LoVo (cell line): ENCODE results near the gene PGAP2.
"Not testable (repeated sequence)": the region's sequence is repeated elsewhere in the genome, so short reads cannot be mapped to it uniquely, and the experiment has no call there.

Source experiments
- DNase-seq: peaks from one replicate; pipeline ENCODE4 v3.0.0-alpha.2; 2016; ENCODE audit warnings: low spot score

The PGAP2 gene

GRCh38 chr11:3855808-3856491 lies 47.6 kb downstream of the PGAP2 start:
- peak; percentile 27 for DNase-seq

- no peak for DNase-seq
Measured at GRCh38 chr11:3856856-3857553, 48.6 kb downstream of the PGAP2 start.

GRCh38 chr11:3857628-3858027 lies 49.3 kb downstream of the PGAP2 start:
- DNase-seq: no peak

DNA sequence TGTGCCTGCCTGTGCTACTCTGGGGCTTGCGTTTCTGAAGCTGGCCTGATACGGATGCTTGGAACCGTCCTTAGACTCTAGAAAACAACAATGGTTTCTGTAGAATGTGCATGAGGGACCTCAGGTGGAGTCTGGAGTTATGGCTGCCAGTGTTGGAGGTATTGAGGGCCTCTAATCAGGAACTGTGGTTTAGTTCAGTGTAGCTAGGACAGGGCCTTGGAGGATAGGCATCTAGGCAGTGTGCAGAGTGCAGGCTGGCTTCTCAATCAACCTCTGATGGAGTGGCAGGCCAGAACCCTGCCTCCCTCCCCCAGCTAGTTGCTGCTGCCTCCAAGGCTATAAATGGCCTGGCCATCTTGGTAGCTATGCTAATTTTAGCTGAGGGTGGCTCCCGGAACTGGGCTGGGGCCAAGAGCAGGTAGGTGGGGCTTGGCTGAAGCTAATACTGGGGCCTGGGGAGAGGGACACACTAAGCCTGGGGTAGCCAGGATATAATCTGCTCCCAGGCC lies 51.1 kb downstream of the PGAP2 start:
- DNase-seq: no peak

DNA sequence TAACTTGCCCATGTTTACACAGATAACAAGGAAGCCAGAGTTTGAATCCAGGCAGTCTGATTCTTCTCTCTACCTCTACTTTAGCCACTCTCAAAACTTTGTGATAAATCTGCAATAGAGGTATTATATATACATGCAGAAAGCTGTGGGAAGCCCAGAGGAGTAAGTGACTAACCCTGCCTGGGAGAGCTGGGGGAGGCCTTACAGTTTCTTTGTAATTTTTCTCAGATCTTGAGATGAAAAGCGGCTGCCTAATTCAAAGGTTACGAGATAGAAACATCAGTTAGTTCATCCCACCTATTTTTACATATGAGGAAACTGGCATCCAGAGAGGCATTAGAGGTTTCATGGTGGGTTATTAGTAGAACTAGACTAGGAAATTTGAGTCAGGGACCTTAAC lies 52.0 kb downstream of the PGAP2 start:
- no peak for DNase-seq

DNA sequence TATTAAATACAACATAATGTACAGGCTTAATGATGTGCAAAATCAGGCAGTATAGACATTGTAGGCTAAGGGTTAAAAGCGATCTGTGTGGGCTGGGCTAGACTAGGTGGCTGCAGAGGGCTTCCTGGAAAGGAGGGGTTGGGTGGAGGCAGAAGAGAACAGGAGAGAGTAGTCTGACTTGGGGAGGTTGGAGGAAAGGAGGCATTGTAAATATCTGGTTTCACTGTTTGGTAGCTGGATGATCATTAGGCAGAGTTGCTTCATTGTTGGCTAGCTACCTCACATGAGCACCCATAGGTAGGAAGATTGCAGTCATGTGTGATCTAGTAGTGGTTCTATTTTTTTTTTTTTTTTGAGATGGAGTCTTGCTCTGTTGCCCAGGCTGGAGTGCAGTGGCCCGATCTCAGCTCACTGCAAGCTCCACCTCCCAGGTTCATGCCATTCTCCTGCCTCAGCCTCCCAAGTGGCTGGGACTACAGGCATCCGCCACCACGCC lies 52.6 kb downstream of the PGAP2 start:
- not testable (repeated sequence) for DNase-seq

DNA sequence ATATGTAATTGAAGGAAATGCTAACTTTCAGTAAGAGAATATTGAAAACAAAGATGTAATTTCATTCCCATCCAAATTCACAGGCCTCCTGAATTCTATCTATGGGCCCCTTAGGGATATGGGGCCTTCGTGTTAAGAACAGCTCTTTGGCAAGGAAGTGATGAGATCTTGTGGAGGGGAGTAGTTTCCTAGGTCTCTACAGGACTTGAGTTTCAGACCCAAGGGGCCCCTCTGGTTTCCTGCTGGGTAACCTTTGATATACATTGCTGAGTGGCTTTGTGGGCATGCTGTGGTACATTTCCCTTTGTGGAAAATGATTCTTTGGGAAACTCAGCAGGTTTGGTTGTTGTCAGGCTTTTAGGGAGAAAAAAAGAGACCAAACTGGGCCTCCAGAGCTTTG lies 53.3 kb downstream of the PGAP2 start:
- no peak for DNase-seq

- DNase-seq: no peak
Measured at GRCh38 chr11:3865388-3866193, 57.2 kb downstream of the PGAP2 start.

DNA sequence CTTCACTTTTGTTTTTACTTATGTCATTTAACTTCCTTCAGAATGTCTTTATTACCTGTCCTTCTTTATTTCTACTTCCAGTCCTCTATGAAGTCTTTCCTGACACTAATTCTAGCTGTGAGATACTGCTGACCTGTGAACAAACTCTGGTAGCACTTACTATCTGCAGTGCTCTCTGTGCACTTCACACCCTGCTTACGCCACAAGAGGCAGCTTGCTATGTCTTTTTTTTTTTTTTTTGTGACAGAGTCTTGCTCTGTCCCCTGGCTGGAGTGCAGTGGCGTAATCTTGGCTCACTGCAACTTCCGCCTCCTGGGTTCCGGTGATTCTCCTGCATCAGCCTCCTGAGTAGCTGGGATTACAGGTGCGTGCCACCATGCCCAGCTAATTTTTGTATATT lies 57.8 kb downstream of the PGAP2 start:
- no peak for DNase-seq

DNA sequence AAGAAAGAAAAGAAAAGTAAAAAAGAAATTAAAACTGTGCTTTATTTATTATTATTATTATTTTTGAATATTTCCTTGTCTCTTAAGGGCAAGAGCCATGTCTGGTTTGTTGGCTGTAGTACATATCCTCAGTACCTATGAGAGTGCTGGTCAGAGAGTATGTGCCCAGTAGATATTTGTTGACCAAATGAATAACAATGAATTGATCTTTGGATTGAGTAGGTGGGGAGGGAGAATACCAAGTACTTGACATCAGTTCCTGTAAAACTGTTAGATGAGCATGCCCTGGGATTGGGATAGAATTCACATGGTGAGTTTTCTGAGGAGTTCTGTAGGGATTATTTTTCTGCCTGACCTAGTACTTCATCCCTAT lies 58.5 kb downstream of the PGAP2 start:
- DNase-seq: no peak

- DNase-seq: no peak
Measured at GRCh38 chr11:3867209-3868091, 59.1 kb downstream of the PGAP2 start.

GRCh38 chr11:3873712-3874349 lies 65.5 kb downstream of the PGAP2 start:
- no peak for DNase-seq
